ENCODE results near the gene CBFB. TPM values are rescaled to one million over a fixed set of nuclear protein-coding genes. Genes with fewer than 3 reads are reported as not detected.

The CBFB gene
- total and polyA plus RNA-seq, 2 donors, result 49.4 to 54.3 TPM

DNA sequence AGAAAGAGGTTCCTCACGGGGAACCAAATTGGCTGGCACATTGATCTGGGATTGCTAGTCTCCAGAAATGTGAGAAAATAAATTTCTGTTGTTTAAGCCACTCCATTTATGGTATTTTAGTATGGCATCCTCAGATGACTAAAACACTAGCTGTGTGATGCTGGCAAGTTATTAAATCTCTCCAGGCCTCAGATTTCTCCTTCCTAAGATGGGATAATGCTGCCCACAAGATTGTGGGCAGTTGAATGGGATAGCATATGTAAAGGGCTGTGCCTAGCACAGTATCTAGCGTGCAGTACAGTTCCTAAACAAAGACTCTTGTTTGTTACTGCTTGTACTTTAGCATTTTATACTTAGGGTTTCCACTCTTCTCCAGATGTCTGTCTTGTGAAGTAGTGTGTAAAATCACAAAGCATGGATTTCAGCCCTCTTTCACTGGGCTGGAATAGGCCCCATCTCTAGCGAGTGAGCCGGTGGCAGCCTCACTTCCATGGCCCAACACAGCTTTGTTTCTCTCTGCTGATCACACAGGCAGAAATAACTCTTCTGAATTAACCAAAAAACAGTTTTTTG is 42.6 kb downstream of the CBFB start:
- Histone ChIP-seq H3K4me1 (ENCODE audit: control insufficient read depth in 2 of 2, insufficient read depth in 2 of 2, low read length in 2 of 2) (no peaks in the 10 kb centered on the region), H3K9me3 (ENCODE audit: control insufficient read depth in 2 of 2, insufficient read depth in 1 of 2, low read length in 1 of 2) (peaks cover 0 to 1% of the 10 kb centered on the region in 2 donors), H3K4me3 (ENCODE audit: low read length in 2 of 2) (no peak overlapping the region), H3K27ac (ENCODE audit: low read depth in 1 of 2, low read length in 1 of 2) (no peak overlapping the region), H3K27me3 (ENCODE audit: control insufficient read depth in 2 of 2, insufficient read depth in 1 of 2, low read length in 1 of 2) (no peaks in the 10 kb centered on the region), H3K36me3 (ENCODE audit: control insufficient read depth in 2 of 2, insufficient read depth in 2 of 2, low read length in 1 of 2) (peaks cover 34 to 44% of the 10 kb centered on the region in 2 donors)
- WGBS, result 97% methylated on average over 4 of the region's 4 CpGs
- no peak for DNase-seq (ENCODE audit: low read depth in 6 of 9, low spot score in 9 of 9)

- DNase-seq (ENCODE audit: low read depth in 6 of 9, low spot score in 9 of 9), result no peak
- Histone ChIP-seq H3K9me3 (ENCODE audit: control insufficient read depth in 2 of 2, insufficient read depth in 1 of 2, low read length in 1 of 2) (no peaks in the 10 kb centered on the region), H3K27ac (ENCODE audit: low read depth in 1 of 2, low read length in 1 of 2) (no peak overlapping the region), H3K4me1 (ENCODE audit: control insufficient read depth in 2 of 2, insufficient read depth in 2 of 2, low read length in 2 of 2) (no peaks in the 10 kb centered on the region), H3K27me3 (ENCODE audit: control insufficient read depth in 2 of 2, insufficient read depth in 1 of 2, low read length in 1 of 2) (no peaks in the 10 kb centered on the region), H3K36me3 (ENCODE audit: control insufficient read depth in 2 of 2, insufficient read depth in 2 of 2, low read length in 1 of 2) (peaks cover 12 to 26% of the 10 kb centered on the region in 2 donors), H3K4me3 (ENCODE audit: low read length in 2 of 2) (no peak overlapping the region)
- WGBS, result over 99% methylated on average over 2 of the region's 2 CpGs
Observed at GRCh38 chr16:67075331-67075730, 46.4 kb downstream of the CBFB start.

GRCh38 chr16:67077871-67078270 is 48.9 kb downstream of the CBFB start:
- Histone ChIP-seq H3K9me3 (ENCODE audit: control insufficient read depth in 2 of 2, insufficient read depth in 1 of 2, low read length in 1 of 2) (no peaks in the 10 kb centered on the region), H3K4me1 (ENCODE audit: control insufficient read depth in 2 of 2, insufficient read depth in 2 of 2, low read length in 2 of 2) (no peaks in the 10 kb centered on the region), H3K27me3 (ENCODE audit: control insufficient read depth in 2 of 2, insufficient read depth in 1 of 2, low read length in 1 of 2) (no peaks in the 10 kb centered on the region), H3K27ac (ENCODE audit: low read depth in 1 of 2, low read length in 1 of 2) (no peak overlapping the region), H3K4me3 (ENCODE audit: low read length in 2 of 2) (no peak overlapping the region), H3K36me3 (ENCODE audit: control insufficient read depth in 2 of 2, insufficient read depth in 2 of 2, low read length in 1 of 2) (peaks cover 7 to 20% of the 10 kb centered on the region in 2 donors)
- DNase-seq (ENCODE audit: low read depth in 6 of 9, low spot score in 9 of 9), result no peak
- 94% methylated on average over 4 of the region's 4 CpGs for WGBS

DNA sequence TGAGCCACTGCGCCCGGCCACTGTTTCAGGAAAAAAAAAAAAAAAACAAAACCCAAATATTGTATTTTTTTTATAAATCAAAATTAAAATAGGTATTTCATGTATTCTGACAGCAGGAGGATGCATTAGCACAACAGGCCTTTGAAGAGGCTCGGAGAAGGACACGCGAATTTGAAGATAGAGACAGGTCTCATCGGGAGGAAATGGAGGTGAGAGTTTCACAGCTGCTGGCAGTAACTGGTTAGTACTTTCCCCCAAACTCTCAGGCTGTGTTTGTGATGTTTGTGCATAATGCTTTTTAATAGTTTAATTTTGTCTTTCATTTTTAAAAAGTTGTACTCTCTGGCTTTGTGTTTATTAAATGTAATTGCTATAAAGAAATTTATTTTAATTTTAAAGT is 53.2 kb downstream of the CBFB start:
- DNase-seq (ENCODE audit: low read depth in 6 of 9, low spot score in 9 of 9), result no peak
- H3K36me3 ChIP-seq (ENCODE audit: control insufficient read depth in 2 of 2, insufficient read depth in 2 of 2, low read length in 1 of 2), result peaks cover 6 to 16% of the 10 kb centered on the region in 2 donors
- no peak overlapping the region for H3K27ac ChIP-seq (ENCODE audit: low read depth in 1 of 2, low read length in 1 of 2)
- no peak overlapping the region for H3K4me3 ChIP-seq (ENCODE audit: low read length in 2 of 2)
- 96% methylated on average over 6 of the region's 6 CpGs for WGBS
- H3K27me3 ChIP-seq (ENCODE audit: control insufficient read depth in 2 of 2, insufficient read depth in 1 of 2, low read length in 1 of 2), result no peaks in the 10 kb centered on the region
- H3K4me1 ChIP-seq (ENCODE audit: control insufficient read depth in 2 of 2, insufficient read depth in 2 of 2, low read length in 2 of 2), result no peaks in the 10 kb centered on the region
- H3K9me3 ChIP-seq (ENCODE audit: control insufficient read depth in 2 of 2, insufficient read depth in 1 of 2, low read length in 1 of 2), result no peaks in the 10 kb centered on the region

DNA sequence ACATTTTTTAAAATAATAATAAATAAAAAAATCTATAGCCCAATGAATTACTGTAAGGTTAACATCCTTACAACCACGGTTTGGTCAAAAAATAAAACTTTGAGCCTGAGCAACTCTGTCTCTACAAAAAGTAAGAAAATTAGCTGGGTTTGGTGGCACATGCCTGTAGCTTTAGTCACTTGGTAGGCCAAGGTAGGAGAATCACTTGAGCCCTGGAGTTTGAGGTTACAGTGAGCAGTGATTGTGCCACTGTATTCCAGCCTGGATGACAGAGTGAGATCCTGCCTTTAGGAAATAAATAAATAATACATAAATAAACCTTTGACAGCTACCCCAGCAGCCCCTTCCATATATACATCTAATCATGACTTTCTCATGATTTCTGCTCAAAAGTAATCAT is 53.9 kb downstream of the CBFB start:
- DNase-seq (ENCODE audit: low read depth in 6 of 9, low spot score in 9 of 9), result no peak
- no peaks in the 10 kb centered on the region for H3K9me3 ChIP-seq (ENCODE audit: control insufficient read depth in 2 of 2, insufficient read depth in 1 of 2, low read length in 1 of 2)
- no peak overlapping the region for H3K27ac ChIP-seq (ENCODE audit: low read depth in 1 of 2, low read length in 1 of 2)
- no peaks in the 10 kb centered on the region for H3K27me3 ChIP-seq (ENCODE audit: control insufficient read depth in 2 of 2, insufficient read depth in 1 of 2, low read length in 1 of 2)
- H3K36me3 ChIP-seq (ENCODE audit: control insufficient read depth in 2 of 2, insufficient read depth in 2 of 2, low read length in 1 of 2), result peaks cover 6 to 14% of the 10 kb centered on the region in 2 donors
- no peak overlapping the region for H3K4me3 ChIP-seq (ENCODE audit: low read length in 2 of 2)
- 97% methylated on average over 1 of the region's 1 CpG for WGBS
- no peaks in the 10 kb centered on the region for H3K4me1 ChIP-seq (ENCODE audit: control insufficient read depth in 2 of 2, insufficient read depth in 2 of 2, low read length in 2 of 2)

DNA sequence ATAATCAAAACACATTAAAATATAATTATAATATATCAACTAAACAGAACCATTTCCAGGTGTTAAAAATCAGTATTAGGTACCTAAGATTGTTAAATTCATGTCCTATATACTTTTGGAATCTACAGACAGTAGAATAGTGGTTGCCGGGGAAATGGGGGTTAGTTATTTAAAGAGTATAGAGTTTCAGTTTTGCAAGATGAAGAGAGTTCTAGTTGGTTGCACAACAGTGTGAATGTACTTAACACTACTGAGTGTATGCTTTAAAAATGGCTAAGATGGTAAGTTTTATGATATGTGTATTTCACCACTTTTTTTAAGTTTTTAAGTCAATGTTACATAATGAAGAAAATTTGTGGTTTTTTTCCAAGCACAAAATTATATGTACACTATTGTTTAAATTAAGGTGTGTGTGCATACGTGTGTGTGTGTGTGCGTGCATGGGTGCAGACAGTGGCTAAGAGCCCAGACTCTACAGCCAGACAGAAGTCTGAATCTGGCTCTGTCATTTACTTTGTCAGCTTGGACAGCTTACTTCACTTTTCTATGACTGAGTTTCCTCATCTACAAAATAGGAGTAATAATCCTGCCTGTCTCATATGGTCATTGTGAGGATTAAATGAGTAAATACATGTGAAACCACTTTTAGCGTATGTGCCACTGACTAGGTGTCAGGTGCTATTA is 55.5 kb downstream of the CBFB start:
- Histone ChIP-seq H3K27me3 (ENCODE audit: control insufficient read depth in 2 of 2, insufficient read depth in 1 of 2, low read length in 1 of 2) (no peaks in the 10 kb centered on the region), H3K27ac (ENCODE audit: low read depth in 1 of 2, low read length in 1 of 2) (no peak overlapping the region), H3K4me3 (ENCODE audit: low read length in 2 of 2) (no peak overlapping the region), H3K9me3 (ENCODE audit: control insufficient read depth in 2 of 2, insufficient read depth in 1 of 2, low read length in 1 of 2) (no peaks in the 10 kb centered on the region), H3K4me1 (ENCODE audit: control insufficient read depth in 2 of 2, insufficient read depth in 2 of 2, low read length in 2 of 2) (no peaks in the 10 kb centered on the region), H3K36me3 (ENCODE audit: control insufficient read depth in 2 of 2, insufficient read depth in 2 of 2, low read length in 1 of 2) (peaks cover 11 to 17% of the 10 kb centered on the region in 2 donors)
- DNase-seq (ENCODE audit: low read depth in 6 of 9, low spot score in 9 of 9), result no peak
- WGBS, result 95% methylated on average over 4 of the region's 4 CpGs

DNA sequence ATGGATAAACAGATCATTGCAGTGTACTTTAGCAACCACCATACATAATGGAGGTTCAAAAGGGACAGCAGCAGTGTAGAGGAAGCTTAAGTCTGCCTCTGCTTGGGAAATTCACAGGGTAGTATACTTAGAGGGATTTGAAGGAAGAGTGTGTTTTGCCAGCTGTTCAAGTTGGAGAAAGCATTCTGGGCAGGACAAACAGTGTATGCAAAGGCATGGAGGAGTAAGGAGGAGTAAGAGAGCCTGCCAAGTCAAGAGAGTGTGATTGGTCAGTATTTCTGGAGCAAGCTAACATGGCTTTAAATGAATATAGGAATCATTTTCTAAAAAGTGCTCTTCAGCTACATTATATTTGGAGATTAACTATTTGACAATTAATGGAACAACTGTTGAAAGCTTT is 57.9 kb downstream of the CBFB start:
- H3K27ac ChIP-seq (ENCODE audit: low read depth in 1 of 2, low read length in 1 of 2), result no peak overlapping the region
- H3K36me3 ChIP-seq (ENCODE audit: control insufficient read depth in 2 of 2, insufficient read depth in 2 of 2, low read length in 1 of 2), result peaks cover 11 to 16% of the 10 kb centered on the region in 2 donors
- no peaks in the 10 kb centered on the region for H3K9me3 ChIP-seq (ENCODE audit: control insufficient read depth in 2 of 2, insufficient read depth in 1 of 2, low read length in 1 of 2)
- no peaks in the 10 kb centered on the region for H3K27me3 ChIP-seq (ENCODE audit: control insufficient read depth in 2 of 2, insufficient read depth in 1 of 2, low read length in 1 of 2)
- DNase-seq (ENCODE audit: low read depth in 6 of 9, low spot score in 9 of 9), result no peak
- no peaks in the 10 kb centered on the region for H3K4me1 ChIP-seq (ENCODE audit: control insufficient read depth in 2 of 2, insufficient read depth in 2 of 2, low read length in 2 of 2)
- no peak overlapping the region for H3K4me3 ChIP-seq (ENCODE audit: low read length in 2 of 2)

DNA sequence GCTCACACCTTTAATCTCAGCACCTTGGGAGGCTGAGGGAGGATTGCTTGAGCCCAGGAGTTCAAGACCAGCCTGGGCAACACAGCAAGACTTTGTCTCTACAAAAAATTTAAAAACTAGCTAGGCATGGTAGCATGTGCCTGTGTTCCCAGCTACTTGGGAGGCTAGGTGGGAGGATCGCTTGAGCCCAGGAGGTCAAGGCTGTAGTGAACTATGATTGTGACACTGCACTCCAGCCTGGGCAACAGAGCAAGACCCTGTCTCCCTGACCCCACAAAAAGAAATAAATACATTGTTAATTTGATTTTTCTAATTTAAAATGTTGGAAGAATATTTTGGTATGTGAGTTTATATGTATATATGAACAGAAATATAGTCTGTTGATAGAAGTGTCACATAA is 58.3 kb downstream of the CBFB start:
- no peak overlapping the region for H3K27ac ChIP-seq (ENCODE audit: low read depth in 1 of 2, low read length in 1 of 2)
- WGBS, result 96% methylated on average over 1 of the region's 1 CpG
- H3K36me3 ChIP-seq (ENCODE audit: control insufficient read depth in 2 of 2, insufficient read depth in 2 of 2, low read length in 1 of 2), result peaks cover 8 to 11% of the 10 kb centered on the region in 2 donors
- no peak overlapping the region for H3K4me3 ChIP-seq (ENCODE audit: low read length in 2 of 2)
- no peaks in the 10 kb centered on the region for H3K4me1 ChIP-seq (ENCODE audit: control insufficient read depth in 2 of 2, insufficient read depth in 2 of 2, low read length in 2 of 2)
- DNase-seq (ENCODE audit: low read depth in 6 of 9, low spot score in 9 of 9), result no peak
- H3K27me3 ChIP-seq (ENCODE audit: control insufficient read depth in 2 of 2, insufficient read depth in 1 of 2, low read length in 1 of 2), result no peaks in the 10 kb centered on the region
- no peaks in the 10 kb centered on the region for H3K9me3 ChIP-seq (ENCODE audit: control insufficient read depth in 2 of 2, insufficient read depth in 1 of 2, low read length in 1 of 2)

DNA sequence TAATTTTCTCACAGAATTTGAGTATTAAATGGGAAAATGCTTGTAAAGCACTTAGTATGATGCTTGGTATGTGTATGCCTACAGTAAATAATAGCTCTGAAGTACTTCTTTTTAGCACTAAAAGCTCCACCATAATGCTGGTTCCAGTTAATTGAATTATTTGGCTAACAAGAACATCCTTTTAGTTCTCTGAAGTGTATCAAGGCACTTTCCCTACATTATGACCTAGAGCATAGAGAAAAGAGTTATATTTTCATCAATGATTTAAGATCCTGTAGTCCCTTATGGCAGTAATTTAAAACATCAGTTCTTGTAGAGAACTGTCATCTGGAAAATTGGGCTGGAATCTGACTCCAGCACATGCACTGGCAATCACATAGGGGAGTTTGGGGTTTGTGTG is 58.9 kb downstream of the CBFB start:
- DNase-seq (ENCODE audit: low read depth in 6 of 9, low spot score in 9 of 9), result no peak

More for the DNA sequence above, 58.9 kb downstream of the CBFB start:
- Histone ChIP-seq H3K27me3 (ENCODE audit: control insufficient read depth in 2 of 2, insufficient read depth in 1 of 2, low read length in 1 of 2) (no peaks in the 10 kb centered on the region), H3K4me1 (ENCODE audit: control insufficient read depth in 2 of 2, insufficient read depth in 2 of 2, low read length in 2 of 2) (no peaks in the 10 kb centered on the region), H3K36me3 (ENCODE audit: control insufficient read depth in 2 of 2, insufficient read depth in 2 of 2, low read length in 1 of 2) (peaks cover 10 to 11% of the 10 kb centered on the region in 2 donors), H3K27ac (ENCODE audit: low read depth in 1 of 2, low read length in 1 of 2) (no peak overlapping the region), H3K9me3 (ENCODE audit: control insufficient read depth in 2 of 2, insufficient read depth in 1 of 2, low read length in 1 of 2) (no peaks in the 10 kb centered on the region), H3K4me3 (ENCODE audit: low read length in 2 of 2) (no peak overlapping the region)

Measured in thymus (tissue), 11 donors.